A673 (cell line): Measurements from ENCODE around the gene TRIM23. TPM values are rescaled to one million over a fixed set of nuclear protein-coding genes. Genes with fewer than 3 reads are reported as not detected.
"Not testable (repeated sequence)": the region's sequence is repeated elsewhere in the genome, so short reads cannot be mapped to it uniquely, and the experiment has no call there.

Source experiments
- BruUV-seq: library from RNA; stranded (reverse); fragments of 400-500 nt; replicated peaks from 2 replicates; lab custom pipeline; 2021; lab: Mats Ljungman, UMichigan
- CTCF ChIA-PET: fragments of 300-600 bp; sonication (Branson Sonifier 250); formaldehyde crosslinking; loops from one replicate; lab custom pipeline; 2022; ENCODE audit warnings: antibody characterized with exemption; lab: Charles Lee
- POLR2A ChIA-PET: fragments of 300-600 bp; sonication (Branson Sonifier 250); formaldehyde crosslinking; loops from one replicate; lab custom pipeline; 2022; ENCODE audit warnings: antibody characterized with exemption; ENCODE audit not compliant: low non-redundant PET; lab: Charles Lee
- DNase-seq: peaks from one replicate; pipeline ENCODE4 v3.0.0-alpha.2; 2015; ENCODE audit warnings: low spot score
- H3K27ac ChIP-seq: fragments of 200-600 bp; sonication (generic); 2 replicates; pipeline ENCODE4 v1.5.1; 2016; ENCODE audit warnings: mixed run types, low read depth, mild to moderate bottlenecking, mixed read lengths, antibody characterized with exemption, low read length; ENCODE audit not compliant: poor library complexity, severe bottlenecking
- H3K27me3 ChIP-seq: fragments of 200-600 bp; sonication (generic); replicated peaks from 2 replicates; pipeline ENCODE4 v1.6.1; 2017; ENCODE audit warnings: mixed run types, low read depth, mild to moderate bottlenecking, mixed read lengths, antibody characterized with exemption, low read length; ENCODE audit not compliant: insufficient read depth, poor library complexity
- H3K36me3 ChIP-seq: fragments of 200-600 bp; sonication (generic); 2 replicates; pipeline ENCODE4 v1.6.1; 2016; ENCODE audit warnings: mixed run types, mild to moderate bottlenecking, mixed read lengths, antibody characterized with exemption, low read length; ENCODE audit not compliant: insufficient read depth, poor library complexity, severe bottlenecking
- H3K4me1 ChIP-seq: fragments of 200-600 bp; sonication (generic); 2 replicates; pipeline ENCODE4 v1.6.1; 2017; ENCODE audit warnings: mixed run types, mild to moderate bottlenecking, mixed read lengths, antibody characterized with exemption, low read length; ENCODE audit not compliant: insufficient read depth, poor library complexity, severe bottlenecking
- H3K4me3 ChIP-seq: fragments of 200-600 bp; sonication (generic); 2 replicates; pipeline ENCODE4 v1.5.1; 2016; ENCODE audit warnings: low read depth, mixed run types, mild to moderate bottlenecking, mixed read lengths, low read length; ENCODE audit not compliant: poor library complexity, severe bottlenecking
- H3K9me3 ChIP-seq: fragments of 200-600 bp; sonication (generic); 2 replicates; pipeline ENCODE4 v1.6.1; 2016; ENCODE audit warnings: mixed run types, low read depth, mild to moderate bottlenecking, mixed read lengths, antibody characterized with exemption, low read length; ENCODE audit not compliant: poor library complexity, severe bottlenecking
- CTCF ChIP-seq: fragments of 300-800, 200-600 bp; sonication (generic); conservative IDR thresholded peaks from 2 replicates; pipeline ENCODE4 v1.5.1; 2017; ENCODE audit warnings: low read depth, mild to moderate bottlenecking, antibody characterized with exemption, low read length, moderate library complexity, mixed read lengths
- EZH2 ChIP-seq: fragments of 200-600 bp; sonication (generic); IDR thresholded peaks from 2 replicates; pipeline ENCODE4 v1.6.1; 2017; ENCODE audit warnings: borderline replicate concordance, low read depth, mild to moderate bottlenecking, mixed read lengths, antibody characterized with exemption, low read length; ENCODE audit not compliant: poor library complexity, severe bottlenecking
- intact Hi-C: fragments of 100-400 bp; cut with micrococcal nuclease; formaldehyde crosslinking; loops from one replicate; pipeline ENCODE4 v1.10.0; 2022; ENCODE audit not compliant: unreplicated experiment
- total RNA-seq: library from RNA; stranded (reverse); gene quantifications from 2 replicates; pipeline ENCODE4 v1.2.3, GENCODE V29; 2021

Gene TRIM23
- total RNA-seq, 1 experiment from 2014 or later = 12.9 TPM

DNA sequence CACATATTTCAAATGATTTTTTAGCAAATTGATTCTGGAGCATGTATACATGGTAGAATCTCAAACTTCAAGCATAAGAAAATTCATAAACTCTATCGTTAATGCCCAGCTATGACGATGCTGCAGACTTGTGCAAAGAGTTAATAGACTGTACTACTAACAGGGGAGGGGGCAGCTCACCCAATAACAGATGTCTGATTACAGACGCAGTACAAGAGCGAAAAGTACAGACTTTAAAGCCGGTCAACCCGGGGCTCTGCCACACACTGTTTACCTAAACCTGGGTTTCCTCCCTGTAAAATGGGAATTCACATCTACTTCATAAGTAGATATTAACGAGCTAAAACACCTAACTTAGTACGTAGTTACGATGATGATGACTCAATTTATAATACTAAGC, 651 bp downstream of the TRIM23 start:
- CTCF ChIA-PET = interaction anchor here (0.6 kb wide), 1 partner anchor 303 kb away, joined by 3 read pairs; the partner anchor contains the start of gene ERBIN
- Histone ChIP-seq H3K36me3 (no peaks in the 10 kb centered on the region), H3K9me3 (no peaks in the 10 kb centered on the region), H3K4me1 (peaks cover 12% of the 10 kb centered on the region), H3K27me3 (no peaks in the 10 kb centered on the region), H3K27ac (peak overlapping the region; percentile 89), H3K4me3 (peak overlapping the region; percentile 82)
- intact Hi-C loops = loop anchor here (10.0 kb wide), 1 partner anchor 521 kb away; the partner anchor contains the start of gene SREK1
- TF ChIP-seq EZH2 (no peak), CTCF (no peak)
- DNase-seq = no peak
- POLR2A ChIA-PET = interaction anchor here (0.9 kb wide), 1 partner anchor 54 kb away, joined by 3 read pairs; no protein-coding TSS in a partner anchor
- BruUV-seq = no TSS peak

DNA sequence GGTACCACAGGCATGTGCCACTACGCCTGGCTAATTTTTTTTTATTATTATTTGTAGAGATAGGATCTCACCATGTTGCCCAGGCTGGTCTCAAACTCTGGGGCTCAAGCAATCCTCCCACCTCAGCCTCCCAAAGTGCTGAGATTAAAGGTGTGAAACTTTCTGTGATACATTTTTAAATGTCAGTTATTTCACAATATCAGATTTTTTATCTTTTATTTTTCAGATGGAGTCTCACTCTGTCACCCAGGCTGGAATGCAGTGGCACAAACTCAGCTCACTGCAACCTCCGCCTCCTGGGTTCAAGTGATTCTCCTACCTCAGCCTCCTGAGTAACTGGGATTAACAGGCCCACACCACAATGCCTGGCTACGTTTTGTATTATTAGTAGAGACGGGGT, 2.2 kb downstream of the TRIM23 start:
- H3K4me3 ChIP-seq, H3K27ac ChIP-seq, H3K27me3 ChIP-seq, H3K9me3 ChIP-seq, H3K36me3 ChIP-seq, BruUV-seq, CTCF ChIA-PET, DNase-seq, POLR2A ChIA-PET: not testable (repeated sequence)
- intact Hi-C loops = loop anchor here (10.0 kb wide), 1 partner anchor 523 kb away; the partner anchor contains the start of gene SREK1
- H3K4me1 ChIP-seq = peaks cover 12% of the 10 kb centered on the region

DNA sequence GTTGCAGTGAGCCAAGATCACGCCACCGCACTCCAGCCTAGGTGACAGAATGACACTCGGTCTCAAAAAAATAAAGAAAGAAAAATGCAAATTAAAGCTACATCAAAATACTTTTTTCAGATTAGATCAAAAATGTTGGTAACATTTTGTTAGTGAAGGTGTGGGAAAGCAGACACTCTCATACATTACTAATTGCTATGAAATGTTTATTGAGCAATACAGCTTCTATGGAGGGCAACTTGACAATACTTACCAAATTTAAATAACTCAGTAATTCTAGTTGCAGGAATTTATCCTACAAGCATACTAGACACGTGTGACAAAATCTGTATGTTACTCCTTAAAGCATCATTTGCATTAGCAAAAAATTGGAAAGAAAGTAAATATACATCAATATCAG, 4.1 kb downstream of the TRIM23 start:
- no TSS peak for BruUV-seq
- H3K27ac ChIP-seq = no peak overlapping the region
- no peaks in the 10 kb centered on the region for H3K36me3 ChIP-seq
- no peak for TF ChIP-seq CTCF
- TF ChIP-seq EZH2 = no peak
- POLR2A ChIA-PET = no interaction called here
- no peaks in the 10 kb centered on the region for H3K27me3 ChIP-seq
- no peak for DNase-seq
- intact Hi-C loops = loop anchor here (10.0 kb wide), 1 partner anchor 525 kb away; the partner anchor contains the start of gene SREK1
- no peaks in the 10 kb centered on the region for H3K9me3 ChIP-seq
- H3K4me3 ChIP-seq = no peak overlapping the region
- CTCF ChIA-PET = no interaction called here
- peaks cover 12% of the 10 kb centered on the region for H3K4me1 ChIP-seq
